Panc1 (cell line): ENCODE data around the gene NUBP2.

ENCODE experiments used
- CTCF ChIP-seq: fragments of 450-650 bp; IDR thresholded peaks from 2 replicates; pipeline ENCODE4 v1.5.1; 2017; ENCODE audit warnings: mild to moderate bottlenecking
- POLR2AphosphoS5 ChIP-seq: IDR thresholded peaks from 2 replicates; pipeline ENCODE4 v1.6.1; 2012; ENCODE audit warnings: mild to moderate bottlenecking, low read depth, low read length, moderate library complexity
- REST ChIP-seq, 2 experiments: IDR thresholded peaks; 2 replicates each; pipeline ENCODE4 v1.6.1; 2011 to 2012; ENCODE audit warnings: low read depth in 2 of 2, control low read depth in 1 of 2, low read length in 1 of 2, mild to moderate bottlenecking in 1 of 2, moderate library complexity in 1 of 2; ENCODE audit not compliant: insufficient read depth in 1 of 2
- SIN3A ChIP-seq: IDR thresholded peaks from 2 replicates; pipeline ENCODE4 v1.6.1; 2012; ENCODE audit warnings: low read depth, mild to moderate bottlenecking, low read length, moderate library complexity, borderline replicate concordance; ENCODE audit not compliant: insufficient read depth
- TCF7L2 ChIP-seq: IDR thresholded peaks from 2 replicates; pipeline ENCODE4 v1.6.1; 2011; ENCODE audit warnings: mild to moderate bottlenecking, low read depth, low read length, inconsistent platforms

GRCh38 chr16:1771188-1771863, 11.4 kb upstream of the NUBP2 start, which contains the start of gene NME3:
- TF ChIP-seq CTCF = no peak
- TF ChIP-seq REST (IDR thresholded peaks at IDR 0.05; ENCODE audit: insufficient read depth in 1 of 2, low read depth in 2 of 2, low read length in 1 of 2) = no peak
- TF ChIP-seq POLR2AphosphoS5 = no peak
- TF ChIP-seq TCF7L2 = no peak
- TF ChIP-seq SIN3A = peak; percentile 10; the same call in 1 of the 2 replicates
